RWPE2 (cell line): ENCODE measurements around the gene NOS2.
"Not testable (repeated sequence)": the region's sequence is repeated elsewhere in the genome, so short reads cannot be mapped to it uniquely, and the experiment has no call there.

Experiments
- ATAC-seq: fragments of 200-7000 bp; cut with Tn5 transposase; 3 replicates; pipeline ENCODE4 v1.9.1; 2021; ENCODE audit warnings: low read depth
- DNase-seq: peaks from one replicate; pipeline ENCODE4 v3.0.0-alpha.2; 2020; ENCODE audit warnings: low spot score
- H3K27ac ChIP-seq: fragments of 450-650 bp; 2 replicates; pipeline ENCODE4 v1.5.1; 2017; ENCODE audit warnings: mild to moderate bottlenecking; ENCODE audit not compliant: poor library complexity, severe bottlenecking
- H3K27me3 ChIP-seq: fragments of 250-450 bp; sonication (Bioruptor Pico); 2 replicates; pipeline ENCODE4 v1.5.1; 2021; ENCODE audit warnings: mild to moderate bottlenecking, moderate library complexity; ENCODE audit not compliant: insufficient read depth, poor library complexity, severe bottlenecking
- H3K36me3 ChIP-seq: fragments of 250-450 bp; sonication (Bioruptor Pico); 2 replicates; pipeline ENCODE4 v1.5.1; 2020; ENCODE audit warnings: low read depth, mild to moderate bottlenecking, moderate library complexity
- H3K4me1 ChIP-seq: fragments of 250-450 bp; sonication (Bioruptor Pico); 2 replicates; pipeline ENCODE4 v1.5.1; 2021; ENCODE audit warnings: mild to moderate bottlenecking, moderate library complexity; ENCODE audit not compliant: insufficient read depth, poor library complexity, severe bottlenecking
- H3K4me3 ChIP-seq: fragments of 250-450 bp; sonication (Bioruptor Pico); 2 replicates; pipeline ENCODE4 v1.5.1; 2021; ENCODE audit warnings: mild to moderate bottlenecking, moderate library complexity; ENCODE audit not compliant: severe bottlenecking
- H3K9me3 ChIP-seq: fragments of 250-450 bp; sonication (Bioruptor Pico); 2 replicates; pipeline ENCODE4 v1.5.1; 2021; ENCODE audit warnings: mild to moderate bottlenecking, moderate library complexity; ENCODE audit not compliant: severe bottlenecking
- TF ChIP-seq, protein P1 (sequence below): fragments of 450-650 bp; IDR thresholded peaks from one replicate; pipeline ENCODE4 v1.5.1; 2017; ENCODE audit warnings: mild to moderate bottlenecking, moderate library complexity; ENCODE audit not compliant: poor library complexity, severe bottlenecking

NOS2 gene

DNA sequence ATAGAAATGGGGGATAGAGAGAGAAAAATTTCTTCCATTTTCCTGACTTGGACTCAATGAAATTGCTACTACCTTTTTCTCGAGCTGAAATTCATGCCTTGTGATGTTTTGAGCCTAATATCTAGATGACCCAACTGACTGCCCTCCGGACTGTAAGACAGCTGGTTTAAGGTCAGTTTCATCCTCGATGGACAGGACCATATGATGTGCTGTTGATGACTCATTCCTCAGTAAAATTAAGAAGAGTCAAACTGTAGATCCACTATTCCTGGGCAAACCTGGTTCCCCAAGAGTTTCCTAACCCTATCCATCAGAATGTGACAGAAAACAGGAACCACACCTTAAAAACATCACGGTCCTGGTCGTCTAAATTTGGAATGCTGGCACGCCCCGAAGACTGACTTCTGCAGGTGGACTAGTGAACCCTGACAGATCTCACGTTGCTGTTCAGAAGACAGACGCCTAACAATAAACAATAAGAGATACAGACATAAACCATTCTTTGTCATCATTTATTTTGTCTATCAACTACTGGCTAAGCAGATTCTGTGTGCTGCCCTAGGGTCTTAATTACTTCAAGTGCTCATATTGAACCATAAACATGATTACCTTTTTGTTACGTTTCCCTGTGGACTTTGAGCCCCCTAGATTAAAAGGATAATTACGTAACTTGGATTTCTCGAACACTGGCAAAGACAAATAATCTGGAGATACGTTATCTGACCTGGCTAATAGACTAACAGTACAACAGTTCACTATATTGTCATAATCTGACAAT lies 45.1 kb upstream of the NOS2 start:
- Histone ChIP-seq H3K36me3 (no peaks in the 10 kb centered on the region), H3K4me3 (no peak overlapping the region), H3K4me1 (peaks cover 2% of the 10 kb centered on the region), H3K9me3 (no peaks in the 10 kb centered on the region), H3K27me3 (peaks cover 5% of the 10 kb centered on the region), H3K27ac (no peak overlapping the region)
- no peak for ATAC-seq
- no peak for DNase-seq
- TF ChIP-seq, protein P1, sequence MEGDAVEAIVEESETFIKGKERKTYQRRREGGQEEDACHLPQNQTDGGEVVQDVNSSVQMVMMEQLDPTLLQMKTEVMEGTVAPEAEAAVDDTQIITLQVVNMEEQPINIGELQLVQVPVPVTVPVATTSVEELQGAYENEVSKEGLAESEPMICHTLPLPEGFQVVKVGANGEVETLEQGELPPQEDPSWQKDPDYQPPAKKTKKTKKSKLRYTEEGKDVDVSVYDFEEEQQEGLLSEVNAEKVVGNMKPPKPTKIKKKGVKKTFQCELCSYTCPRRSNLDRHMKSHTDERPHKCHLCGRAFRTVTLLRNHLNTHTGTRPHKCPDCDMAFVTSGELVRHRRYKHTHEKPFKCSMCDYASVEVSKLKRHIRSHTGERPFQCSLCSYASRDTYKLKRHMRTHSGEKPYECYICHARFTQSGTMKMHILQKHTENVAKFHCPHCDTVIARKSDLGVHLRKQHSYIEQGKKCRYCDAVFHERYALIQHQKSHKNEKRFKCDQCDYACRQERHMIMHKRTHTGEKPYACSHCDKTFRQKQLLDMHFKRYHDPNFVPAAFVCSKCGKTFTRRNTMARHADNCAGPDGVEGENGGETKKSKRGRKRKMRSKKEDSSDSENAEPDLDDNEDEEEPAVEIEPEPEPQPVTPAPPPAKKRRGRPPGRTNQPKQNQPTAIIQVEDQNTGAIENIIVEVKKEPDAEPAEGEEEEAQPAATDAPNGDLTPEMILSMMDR: no peak

DNA sequence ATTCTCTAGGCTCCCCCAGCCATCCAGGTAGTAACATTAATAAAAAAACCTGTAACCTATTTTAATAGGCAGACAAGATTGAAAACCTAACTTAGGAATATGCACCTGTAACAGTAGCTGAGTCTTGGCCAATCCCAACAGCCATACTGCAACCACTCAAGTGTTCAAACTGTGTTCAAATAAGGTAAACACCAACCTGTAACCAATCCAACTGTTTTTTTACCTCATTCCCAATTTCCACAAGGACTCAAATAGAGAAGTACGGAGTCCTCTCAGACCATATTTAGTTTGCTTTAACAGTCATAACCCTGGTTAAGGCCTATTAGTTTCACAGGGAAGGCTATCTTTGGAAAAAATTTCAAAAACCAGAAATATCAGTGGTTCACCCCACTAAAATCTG lies 40.4 kb upstream of the NOS2 start:
- H3K4me3 ChIP-seq: no peak overlapping the region
- H3K9me3 ChIP-seq: no peaks in the 10 kb centered on the region
- no peaks in the 10 kb centered on the region for H3K27me3 ChIP-seq
- peaks cover 3% of the 10 kb centered on the region for H3K4me1 ChIP-seq
- no peaks in the 10 kb centered on the region for H3K36me3 ChIP-seq
- TF ChIP-seq, protein P1: no peak
- H3K27ac ChIP-seq: no peak overlapping the region
- ATAC-seq (no peak), DNase-seq (no peak)

DNA sequence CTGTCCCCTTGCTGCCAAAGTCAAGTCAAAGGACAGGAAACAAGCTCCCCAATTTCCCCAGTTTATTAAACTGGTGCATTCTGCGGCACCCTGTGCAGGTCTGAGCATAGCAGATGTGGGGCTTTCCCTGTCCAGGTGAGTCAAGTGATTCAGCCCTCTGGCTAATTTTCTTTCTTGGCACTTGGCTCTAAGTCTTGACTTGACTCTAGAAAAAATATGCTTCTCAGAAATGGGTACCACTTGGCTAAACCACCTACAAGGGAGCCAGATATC lies 40.0 kb upstream of the NOS2 start:
- not testable (repeated sequence) for DNase-seq, H3K4me1 ChIP-seq, H3K27me3 ChIP-seq, H3K27ac ChIP-seq, H3K9me3 ChIP-seq, H3K4me3 ChIP-seq, H3K36me3 ChIP-seq
- peak; percentile 93 for ATAC-seq

DNA sequence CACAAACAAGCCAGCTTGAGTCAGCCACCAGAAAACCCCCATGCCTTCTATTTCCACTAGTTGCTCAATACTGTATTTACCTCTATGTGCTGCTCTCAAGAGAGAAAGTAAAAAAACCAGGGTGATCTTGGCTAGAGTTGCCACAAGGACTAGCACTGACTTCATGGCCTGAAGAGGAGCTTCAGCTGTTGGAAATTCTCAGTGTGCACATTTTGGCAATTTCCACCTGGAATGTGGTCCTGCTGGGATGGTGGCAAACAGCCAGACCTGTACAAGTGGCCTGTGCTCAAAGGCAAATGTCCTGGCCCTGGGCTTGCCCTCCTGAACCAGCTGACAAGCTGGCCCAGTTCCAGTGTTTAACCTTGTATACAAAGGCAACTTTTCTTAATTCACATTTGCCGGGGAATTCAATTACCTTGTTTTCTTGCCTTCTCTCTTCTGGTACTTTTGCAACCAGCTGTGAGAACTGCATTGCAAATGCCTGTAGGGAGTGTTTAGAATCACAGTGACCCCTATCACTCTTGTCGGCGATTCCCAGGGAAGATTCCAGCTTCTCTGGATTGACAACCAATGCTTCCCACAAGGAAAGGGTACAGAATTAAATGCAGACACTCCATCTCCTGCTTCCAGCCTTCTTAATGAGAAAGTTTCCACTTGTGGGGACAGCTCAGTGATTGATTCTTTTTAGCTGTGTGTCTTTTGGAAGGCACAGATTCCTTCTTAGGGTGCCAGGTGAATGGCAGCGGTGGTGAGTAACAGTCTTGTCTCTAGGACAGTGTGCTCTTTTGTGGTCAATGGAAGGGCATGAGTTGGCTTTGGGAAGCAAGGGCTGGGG lies 39.5 kb upstream of the NOS2 start:
- H3K36me3 ChIP-seq, H3K27me3 ChIP-seq, H3K9me3 ChIP-seq, H3K4me3 ChIP-seq, H3K27ac ChIP-seq, DNase-seq, H3K4me1 ChIP-seq: not testable (repeated sequence)
- peak; percentile 55; the same call in 2 of the 3 replicates for ATAC-seq

DNA sequence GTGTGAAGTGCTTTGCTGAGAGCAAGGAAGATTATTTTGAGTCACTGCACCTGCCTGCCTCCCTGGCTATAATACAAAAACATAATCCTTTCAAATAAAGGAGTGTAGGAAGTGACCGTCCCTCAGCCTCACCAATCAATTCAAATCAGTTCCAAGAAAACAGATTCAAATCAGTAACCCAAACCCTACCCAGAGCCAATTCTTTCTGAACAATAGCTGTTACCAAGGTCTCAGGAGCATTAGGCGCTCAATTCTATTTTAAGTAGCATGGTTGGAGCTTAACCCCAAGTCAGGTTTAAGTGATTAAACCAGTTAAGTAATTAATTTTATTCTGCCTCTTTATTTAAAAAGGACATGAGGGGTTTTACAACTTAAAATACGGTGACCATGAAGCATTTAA lies 38.3 kb upstream of the NOS2 start:
- not testable (repeated sequence) for H3K4me3 ChIP-seq, H3K36me3 ChIP-seq, DNase-seq, H3K4me1 ChIP-seq, H3K9me3 ChIP-seq, H3K27me3 ChIP-seq, H3K27ac ChIP-seq, ATAC-seq

DNA sequence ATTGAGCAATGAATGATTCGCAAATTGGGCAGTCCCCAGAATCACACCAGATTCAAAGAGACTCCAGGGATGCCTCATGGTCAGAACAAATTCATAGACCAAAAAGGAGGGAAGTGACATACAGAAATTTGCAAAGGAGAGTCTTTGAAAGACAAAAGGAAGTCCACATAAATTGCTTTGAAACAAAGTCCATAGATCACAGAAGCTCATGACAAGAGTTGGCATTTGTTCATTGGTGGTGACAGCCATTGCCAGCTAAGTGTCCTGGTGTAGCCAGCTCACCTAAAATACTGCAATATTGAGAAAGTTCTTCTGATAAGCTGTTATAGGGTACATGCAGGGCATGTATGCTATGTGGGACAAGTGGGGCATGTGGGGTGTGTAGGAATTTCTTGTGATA lies 37.4 kb upstream of the NOS2 start:
- ATAC-seq, H3K27ac ChIP-seq, DNase-seq, H3K9me3 ChIP-seq, H3K4me3 ChIP-seq, H3K36me3 ChIP-seq, H3K4me1 ChIP-seq, H3K27me3 ChIP-seq: not testable (repeated sequence)

DNA sequence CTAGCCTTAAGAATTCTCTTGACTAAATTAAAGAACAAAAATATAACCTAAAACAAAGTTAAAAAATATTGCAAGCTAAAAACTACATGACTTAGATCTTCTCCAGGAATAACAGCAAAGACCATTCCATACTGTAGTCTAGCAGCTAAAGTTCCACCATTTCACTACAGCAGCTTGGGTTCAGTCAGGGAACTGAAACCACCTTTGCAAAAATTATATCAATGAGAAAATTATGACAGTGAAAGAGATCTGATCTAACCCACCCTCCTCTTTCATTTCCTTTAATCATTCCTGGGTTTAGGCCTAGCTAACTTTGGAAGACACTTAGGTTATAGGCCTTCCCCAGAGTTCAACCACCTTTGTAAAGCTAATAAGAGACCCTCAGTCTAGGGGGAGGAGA lies 36.3 kb upstream of the NOS2 start:
- H3K36me3 ChIP-seq: no peaks in the 10 kb centered on the region
- H3K27ac ChIP-seq: no peak overlapping the region
- TF ChIP-seq, protein P1: no peak
- no peaks in the 10 kb centered on the region for H3K9me3 ChIP-seq
- no peak for DNase-seq
- no peaks in the 10 kb centered on the region for H3K27me3 ChIP-seq
- ATAC-seq: no peak
- H3K4me1 ChIP-seq: peaks cover 3% of the 10 kb centered on the region
- H3K4me3 ChIP-seq: no peak overlapping the region
